Naive thymus-derived CD4-positive, alpha-beta T cell (primary cell): ENCODE results near the gene KIF13A. TPM values are rescaled to one million over a fixed set of nuclear protein-coding genes. Genes with fewer than 3 reads are reported as not detected.

Experiments
- ATAC-seq: fragments of 150-1000 bp; cut with Tn5 transposase; 2 replicates; pipeline ENCODE4 v1.10.0; 2021; ENCODE audit warnings: mild to moderate bottlenecking, moderate library complexity
- CTCF ChIA-PET: fragments of 350-600 bp; sonication (Branson Sonifier 250); formaldehyde crosslinking; loops from one replicate; lab custom pipeline; 2021; ENCODE audit warnings: antibody characterized with exemption; lab: Charles Lee
- POLR2A ChIA-PET: fragments of 350-600 bp; sonication (Branson Sonifier 250); formaldehyde crosslinking; loops from one replicate; lab custom pipeline; 2021; ENCODE audit warnings: antibody characterized with exemption, inconsistent platforms; lab: Charles Lee
- DNase-seq, 9 donors: peaks; one replicate each; pipeline versions ENCODE4 v3.0.0 to v3.0.0-alpha.2; 2020 to 2022; ENCODE audit warnings: mixed read lengths in 1 of 9
- H3K27ac ChIP-seq: one replicate; pipeline ENCODE4 v1.7.0; 2013; ENCODE audit warnings: mild to moderate bottlenecking, low read depth, low read length, moderate library complexity
- H3K27me3 ChIP-seq, 2 donors: one replicate each; pipeline ENCODE4 v1.7.0; 2013; ENCODE audit warnings: low read length in 2 of 2, mild to moderate bottlenecking in 2 of 2, moderate library complexity in 2 of 2; ENCODE audit not compliant: control insufficient read depth in 2 of 2, insufficient read depth in 2 of 2
- H3K36me3 ChIP-seq, 3 experiments: 1 replicate in 2 of 3; 2 replicates in 1 of 3; pipeline ENCODE4 v1.7.0; 2013; ENCODE audit warnings: low read length in 3 of 3, mild to moderate bottlenecking in 3 of 3, moderate library complexity in 1 of 3; ENCODE audit not compliant: insufficient read depth in 3 of 3, control insufficient read depth in 2 of 3
- H3K4me1 ChIP-seq, 2 donors: one replicate each; pipeline ENCODE4 v1.7.0; 2013; ENCODE audit warnings: low read length in 2 of 2, mild to moderate bottlenecking in 2 of 2, moderate library complexity in 1 of 2; ENCODE audit not compliant: control insufficient read depth in 2 of 2, insufficient read depth in 2 of 2
- H3K4me3 ChIP-seq: 2 replicates; pipeline ENCODE4 v1.7.0; 2013; ENCODE audit warnings: mild to moderate bottlenecking, low read length
- H3K9me3 ChIP-seq, 3 experiments: 1 replicate in 2 of 3; 2 replicates in 1 of 3; pipeline ENCODE4 v1.7.0; 2013; ENCODE audit warnings: low read length in 3 of 3; ENCODE audit not compliant: control insufficient read depth in 2 of 3
- H3K27ac Mint-ChIP-seq, 9 donors: one replicate each; pipeline ENCODE4 v1.8.0; 2020 to 2022; ENCODE audit warnings: mixed read lengths in 9 of 9, mild to moderate bottlenecking in 8 of 9, moderate library complexity in 5 of 9, inconsistent platforms in 2 of 9
- H3K27me3 Mint-ChIP-seq, 5 donors: one replicate each; pipeline ENCODE4 v1.8.0; 2021 to 2022; ENCODE audit warnings: mixed read lengths in 5 of 5, mild to moderate bottlenecking in 1 of 5
- H3K36me3 Mint-ChIP-seq, 5 donors: one replicate each; pipeline ENCODE4 v1.8.0; 2020 to 2022; ENCODE audit warnings: mixed read lengths in 5 of 5, mild to moderate bottlenecking in 3 of 5, inconsistent platforms in 1 of 5
- H3K4me1 Mint-ChIP-seq, 7 donors: one replicate each; pipeline ENCODE4 v1.8.0; 2020 to 2022; ENCODE audit warnings: mixed read lengths in 7 of 7, mild to moderate bottlenecking in 3 of 7, inconsistent platforms in 1 of 7
- H3K4me3 Mint-ChIP-seq, 10 donors: one replicate each; pipeline ENCODE4 v1.8.0; 2020 to 2022; ENCODE audit warnings: mild to moderate bottlenecking in 10 of 10, mixed read lengths in 10 of 10, moderate library complexity in 6 of 10, inconsistent platforms in 2 of 10
- H3K9me3 Mint-ChIP-seq, 11 donors: one replicate each; pipeline ENCODE4 v1.8.0; 2020 to 2022; ENCODE audit warnings: mixed read lengths in 11 of 11, mild to moderate bottlenecking in 4 of 11, inconsistent platforms in 1 of 11, moderate library complexity in 1 of 11
- intact Hi-C, 2 donors: fragments of 100-400 bp; cut with micrococcal nuclease; formaldehyde crosslinking; loops; one replicate each; pipeline ENCODE4 v1.15.1; 2023
- polyA plus RNA-seq, 2 donors: library from polyadenylated mRNA; unstranded; fragments of 300-500 nt; fragmentation: Illumina TruSeq; gene quantifications; one replicate each; pipeline ENCODE4 v1.2.3, GENCODE V29; 2021
- total RNA-seq, 6 experiments: library from RNA in 5 of 6; stranded (reverse) in 5 of 6; gene quantifications; 1 replicate in 5 of 6; 2 replicates in 1 of 6; pipeline ENCODE4 v1.2.3 and lab custom pipeline; 2021 to 2026

Gene KIF13A
- total RNA-seq: 10 to 100 TPM in 1 of 5 experiments, 1 to 10 TPM in 1, under 1 TPM in 3; 0.05 to 21.0 (median 0.97) TPM
- polyA plus RNA-seq: not detected
- total RNA-seq (lab: John Stamatoyannopoulos, UW): 0.67 reads per million

DNA sequence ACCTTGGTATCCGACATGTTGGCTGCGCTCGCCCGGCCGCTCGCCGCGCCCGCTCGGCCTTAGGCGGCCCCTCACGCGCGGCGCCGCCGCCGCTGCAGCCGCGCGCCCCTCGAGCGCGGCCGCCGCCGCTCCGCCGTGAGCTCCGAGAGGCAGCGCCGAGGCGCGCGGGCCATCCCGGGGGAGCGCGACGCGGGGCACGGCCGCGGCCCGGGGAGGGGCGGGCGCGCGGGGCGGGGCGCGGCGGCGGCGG is at the start of gene KIF13A:
Gene KIF13A, minus strand, starts transcription at position 189 of the 250 bp plus-strand sequence. Its CDS starts 172 bp downstream, at position 17.
- ChIA-PET POLR2A (no interaction called here), CTCF (no interaction called here)
- peak within 1 kb of the TSS in 2 of 9 donors; percentile 4 to 55 for H3K27ac Mint-ChIP-seq
- ATAC-seq: no peak
- intact Hi-C loops: loop anchor here (5.0 to 10.0 kb wide), 2 partner anchors 137 to 170 kb away; partner anchors contain the start of genes KDM1B (in 1 of the 2), NHLRC1 (in 1 of the 2) and TPMT (in 1 of the 2)
- Histone ChIP-seq H3K27me3 (peaks cover 0 to 5% of the 10 kb centered on the region in 2 donors), H3K9me3 (no peaks in the 10 kb centered on the region), H3K4me3 (peak within 1 kb of the TSS; percentile 52), H3K4me1 (peaks cover 6 to 7% of the 10 kb centered on the region in 2 donors), H3K27ac (no peak within 1 kb of the TSS), H3K36me3 (no peaks in the 10 kb centered on the region)
- peaks cover 5 to 25% (median 12%) of the 10 kb centered on the region in 7 donors for H3K4me1 Mint-ChIP-seq
- DNase-seq: no peak
- H3K36me3 Mint-ChIP-seq: no peaks in the 10 kb centered on the region
- H3K27me3 Mint-ChIP-seq: peaks cover 32 to 70% (median 43%) of the 10 kb centered on the region in 5 donors
- H3K4me3 Mint-ChIP-seq: peak within 1 kb of the TSS; percentile 86 to 97 (median 90)
- peaks cover 0 to 2% (median 0%) of the 10 kb centered on the region in 11 donors for H3K9me3 Mint-ChIP-seq

DNA sequence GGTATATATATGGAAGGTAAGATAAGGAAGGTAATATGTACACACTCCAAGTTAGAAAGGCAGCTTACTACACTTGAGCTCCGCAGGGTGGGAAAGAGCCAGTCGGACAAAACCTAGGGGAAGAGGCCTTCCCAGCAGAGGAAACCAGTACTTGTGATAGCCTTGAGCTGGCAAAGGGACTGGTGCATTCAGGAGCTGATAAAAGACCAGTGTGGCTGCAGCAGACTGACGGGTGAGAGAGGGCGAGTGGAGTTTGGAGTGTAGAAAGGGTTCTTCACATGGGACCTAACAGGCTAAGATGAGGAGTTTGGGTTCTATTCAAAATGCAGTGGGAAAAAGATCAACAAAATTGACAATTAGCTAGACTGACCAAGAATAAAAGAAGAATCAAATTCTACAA is 49.3 kb upstream of the KIF13A start:
- CTCF ChIA-PET: no interaction called here
- H3K27ac Mint-ChIP-seq: no peak overlapping the region
- Histone ChIP-seq H3K4me1 (no peaks in the 10 kb centered on the region), H3K4me3 (no peak overlapping the region), H3K27me3 (no peaks in the 10 kb centered on the region), H3K36me3 (no peaks in the 10 kb centered on the region), H3K27ac (no peak overlapping the region), H3K9me3 (no peaks in the 10 kb centered on the region)
- H3K36me3 Mint-ChIP-seq: no peaks in the 10 kb centered on the region
- POLR2A ChIA-PET: no interaction called here
- no peak for DNase-seq
- H3K27me3 Mint-ChIP-seq: peaks cover 0 to 10% (median 6%) of the 10 kb centered on the region in 5 donors
- ATAC-seq: no peak
- no peaks in the 10 kb centered on the region for H3K9me3 Mint-ChIP-seq
- intact Hi-C loops: no loop called here
- H3K4me1 Mint-ChIP-seq: no peaks in the 10 kb centered on the region
- H3K4me3 Mint-ChIP-seq: no peak overlapping the region

DNA sequence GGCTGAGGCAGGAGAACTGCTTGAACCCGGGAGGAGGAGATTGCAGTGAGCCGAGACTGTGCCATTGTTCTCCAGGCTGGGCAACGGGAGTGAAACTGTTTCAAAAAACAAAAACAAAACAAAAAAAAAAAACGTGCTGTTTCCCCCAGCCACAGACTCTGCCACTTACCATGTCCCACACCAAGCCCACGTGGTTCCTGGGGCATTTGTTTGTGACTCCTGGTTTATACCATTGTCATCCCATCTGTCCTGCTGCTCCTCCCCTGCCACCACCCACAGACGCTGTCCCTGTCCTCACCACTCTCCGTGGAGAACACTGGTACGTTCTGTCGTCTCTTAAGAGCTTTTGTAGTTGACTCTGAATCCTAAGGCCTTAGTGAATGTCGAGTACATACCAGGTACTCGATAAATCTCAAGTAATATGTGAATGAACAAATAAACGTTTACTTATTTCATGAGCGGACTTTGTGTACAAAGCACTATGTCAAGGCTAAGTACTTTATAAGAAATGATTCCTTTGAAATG is 48.0 kb upstream of the KIF13A start:
- intact Hi-C loops: no loop called here
- no peak for ATAC-seq
- H3K36me3 Mint-ChIP-seq: no peaks in the 10 kb centered on the region

DNA sequence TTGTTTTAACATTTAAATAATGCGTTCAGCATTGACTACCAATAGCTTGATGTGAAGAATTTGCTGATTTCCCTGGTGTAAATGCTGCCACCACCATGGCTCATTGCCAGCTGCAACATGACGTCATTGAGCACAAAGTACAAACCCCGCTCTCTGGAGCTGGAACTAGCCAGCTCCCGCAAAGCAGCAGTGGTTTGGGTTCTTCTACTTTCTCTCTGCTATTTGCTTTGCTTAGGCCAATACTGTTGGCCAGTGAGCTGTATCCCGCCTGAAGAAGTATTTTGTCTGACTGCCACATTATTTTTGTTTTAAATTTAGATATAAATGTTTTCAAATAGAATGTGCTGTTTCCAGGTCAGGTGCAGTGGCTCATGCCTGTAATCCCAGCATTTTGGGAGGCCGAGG is 47.4 kb upstream of the KIF13A start:
- CTCF ChIA-PET: no interaction called here
- Mint-ChIP-seq H3K27ac (no peak overlapping the region), H3K36me3 (no peaks in the 10 kb centered on the region), H3K4me3 (no peak overlapping the region), H3K27me3 (peaks cover 4 to 15% (median 10%) of the 10 kb centered on the region in 5 donors), H3K4me1 (no peaks in the 10 kb centered on the region), H3K9me3 (no peaks in the 10 kb centered on the region)
- no peaks in the 10 kb centered on the region for H3K9me3 ChIP-seq
- no peak overlapping the region for H3K27ac ChIP-seq
- ATAC-seq: no peak
- intact Hi-C loops: no loop called here
- POLR2A ChIA-PET: no interaction called here
- no peak for DNase-seq
- no peaks in the 10 kb centered on the region for H3K27me3 ChIP-seq
- H3K4me3 ChIP-seq: no peak overlapping the region
- no peaks in the 10 kb centered on the region for H3K4me1 ChIP-seq
- no peaks in the 10 kb centered on the region for H3K36me3 ChIP-seq

More for the DNA sequence above, 48.0 kb upstream of the KIF13A start:
- peaks cover 5 to 15% (median 7%) of the 10 kb centered on the region in 5 donors for H3K27me3 Mint-ChIP-seq
- H3K4me1 Mint-ChIP-seq: no peaks in the 10 kb centered on the region
- Histone ChIP-seq H3K4me3 (no peak overlapping the region), H3K27ac (no peak overlapping the region), H3K36me3 (no peaks in the 10 kb centered on the region), H3K27me3 (no peaks in the 10 kb centered on the region), H3K9me3 (no peaks in the 10 kb centered on the region), H3K4me1 (no peaks in the 10 kb centered on the region)
- no peak for DNase-seq
- H3K9me3 Mint-ChIP-seq: no peaks in the 10 kb centered on the region
- POLR2A ChIA-PET: no interaction called here
- H3K4me3 Mint-ChIP-seq: no peak overlapping the region
- H3K27ac Mint-ChIP-seq: no peak overlapping the region
- CTCF ChIA-PET: no interaction called here

DNA sequence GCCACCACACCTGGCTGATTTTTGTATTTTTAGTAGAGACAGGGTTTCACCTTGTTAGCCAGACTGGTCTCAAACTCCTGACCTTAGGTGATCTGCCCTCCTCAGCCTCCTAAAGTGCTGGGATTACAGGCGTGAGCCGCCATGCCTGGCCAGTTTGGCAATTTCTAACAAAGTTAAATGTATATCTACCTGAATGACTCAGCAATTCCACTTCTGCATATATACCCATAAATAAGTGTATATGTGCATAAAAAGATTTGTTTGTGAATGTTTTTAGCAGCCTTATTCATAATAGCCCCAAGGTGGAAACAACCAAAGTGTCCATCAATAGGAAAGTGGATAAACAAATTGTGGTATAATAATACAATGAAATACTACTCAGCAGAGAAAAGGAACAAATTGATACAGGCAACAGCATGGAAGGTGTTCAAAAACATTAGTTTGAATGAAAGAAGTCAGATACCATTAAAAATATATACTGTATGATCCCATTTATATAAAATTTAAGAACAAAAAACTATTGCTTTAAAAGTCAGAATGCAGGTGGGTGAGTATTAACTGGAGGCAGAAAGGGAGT is 44.3 kb upstream of the KIF13A start:
- no peak overlapping the region for H3K4me3 ChIP-seq
- POLR2A ChIA-PET: no interaction called here
- Mint-ChIP-seq H3K4me3 (no peak overlapping the region), H3K27ac (no peak overlapping the region), H3K4me1 (no peaks in the 10 kb centered on the region), H3K27me3 (peaks cover 4 to 18% (median 11%) of the 10 kb centered on the region in 5 donors), H3K36me3 (no peaks in the 10 kb centered on the region), H3K9me3 (no peaks in the 10 kb centered on the region)
- no peaks in the 10 kb centered on the region for H3K4me1 ChIP-seq
- DNase-seq: no peak
- no peak overlapping the region for H3K27ac ChIP-seq
- H3K27me3 ChIP-seq: no peaks in the 10 kb centered on the region
- H3K9me3 ChIP-seq: no peaks in the 10 kb centered on the region
- H3K36me3 ChIP-seq: no peaks in the 10 kb centered on the region
- no peak for ATAC-seq
- CTCF ChIA-PET: no interaction called here
- intact Hi-C loops: no loop called here

DNA sequence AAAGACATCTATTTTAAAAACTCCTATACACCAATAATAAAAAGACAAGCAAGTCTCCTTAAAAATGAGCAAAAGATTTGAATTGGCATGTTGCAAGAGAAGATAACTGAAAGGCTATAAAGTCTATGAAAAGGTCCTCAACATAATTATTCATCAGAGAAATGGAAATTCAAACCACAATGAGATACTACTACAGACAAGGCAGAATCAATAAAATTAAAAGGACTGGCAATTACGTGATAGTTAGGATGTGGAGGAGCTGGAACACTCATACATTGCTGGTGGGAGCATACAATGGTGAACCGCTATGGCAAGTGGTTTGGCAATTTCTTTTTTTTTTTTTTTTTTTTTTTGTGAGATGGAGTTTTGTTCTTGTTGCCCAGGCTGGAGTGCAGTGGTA is 43.8 kb upstream of the KIF13A start:
- DNase-seq (no peak), ATAC-seq (no peak)
- POLR2A ChIA-PET: no interaction called here
- no peaks in the 10 kb centered on the region for H3K27me3 ChIP-seq
- H3K4me1 Mint-ChIP-seq: no peaks in the 10 kb centered on the region
- H3K4me3 ChIP-seq: no peak overlapping the region
- H3K27ac ChIP-seq: no peak overlapping the region
- no peaks in the 10 kb centered on the region for H3K9me3 ChIP-seq
- intact Hi-C loops: no loop called here
- H3K27me3 Mint-ChIP-seq: peaks cover 4 to 18% (median 11%) of the 10 kb centered on the region in 5 donors
- H3K36me3 ChIP-seq: no peaks in the 10 kb centered on the region
- no peaks in the 10 kb centered on the region for H3K4me1 ChIP-seq
- H3K36me3 Mint-ChIP-seq: no peaks in the 10 kb centered on the region
- H3K27ac Mint-ChIP-seq: no peak overlapping the region
- no peaks in the 10 kb centered on the region for H3K9me3 Mint-ChIP-seq
- CTCF ChIA-PET: no interaction called here
- no peak overlapping the region for H3K4me3 Mint-ChIP-seq

DNA sequence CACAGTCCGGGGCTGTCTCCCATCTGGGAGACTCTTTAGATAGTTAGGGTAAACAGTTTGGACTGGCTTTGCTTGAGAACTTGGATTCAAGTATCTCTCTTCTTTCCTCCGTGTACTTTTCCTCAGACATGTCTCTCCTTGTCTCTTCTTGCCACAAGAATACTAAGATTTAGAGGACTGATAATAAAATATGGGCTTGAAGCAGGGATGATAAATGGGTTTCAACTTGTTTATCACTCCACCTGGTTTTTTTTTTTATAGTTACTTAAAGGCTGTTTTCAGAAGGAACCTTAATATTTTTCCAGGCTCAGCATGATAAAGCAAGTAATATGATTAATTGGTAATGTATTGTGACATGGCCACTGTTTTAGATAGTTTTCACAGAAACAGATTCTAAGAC is 40.9 kb upstream of the KIF13A start:
- Histone ChIP-seq H3K9me3 (no peaks in the 10 kb centered on the region), H3K27ac (no peak overlapping the region), H3K4me3 (no peak overlapping the region), H3K36me3 (no peaks in the 10 kb centered on the region), H3K4me1 (no peaks in the 10 kb centered on the region), H3K27me3 (no peaks in the 10 kb centered on the region)
- intact Hi-C loops: no loop called here
- Mint-ChIP-seq H3K9me3 (no peaks in the 10 kb centered on the region), H3K27ac (no peak overlapping the region), H3K4me1 (no peaks in the 10 kb centered on the region), H3K4me3 (no peak overlapping the region), H3K36me3 (no peaks in the 10 kb centered on the region), H3K27me3 (peaks cover 2 to 18% (median 11%) of the 10 kb centered on the region in 5 donors)
- POLR2A ChIA-PET: no interaction called here
- CTCF ChIA-PET: no interaction called here
- no peak for ATAC-seq
- DNase-seq: no peak
